ENCODE results near the gene RAB29. TPM values are rescaled to one million over a fixed set of nuclear protein-coding genes. Genes with fewer than 3 reads are reported as not detected.

RAB29 gene
- total RNA-seq, 2 experiments from 2014 or later = 11.7 to 11.8 TPM

DNA sequence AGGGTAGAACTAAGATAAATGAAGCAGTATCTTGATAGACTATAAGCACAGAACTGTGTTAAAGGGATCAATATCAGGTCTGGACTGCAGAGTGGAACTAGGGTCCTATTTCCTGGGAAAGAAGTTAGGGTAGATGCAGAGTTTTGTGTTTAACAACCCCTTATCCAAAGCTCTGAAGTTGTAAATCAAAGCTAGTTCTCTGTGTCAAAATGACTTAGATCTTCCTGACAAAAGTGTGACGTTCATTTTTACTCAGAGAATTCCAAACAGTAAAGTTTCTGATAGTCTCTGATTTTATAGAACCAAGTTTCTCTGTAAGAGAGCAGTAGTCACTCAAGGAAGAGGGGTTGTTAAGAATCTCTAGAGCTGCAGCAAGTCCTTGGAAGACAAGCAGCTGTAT lies 33.6 kb downstream of the RAB29 start:
- no peaks in the 10 kb centered on the region for H3K27me3 Mint-ChIP-seq
- Histone ChIP-seq H3K4me1 (ENCODE audit: insufficient read depth, low read length) (no peaks in the 10 kb centered on the region), H3K27me3 (ENCODE audit: control insufficient read depth in 1 of 2, insufficient read depth in 2 of 2, low read length in 2 of 2) (no peaks in the 10 kb centered on the region), H3K36me3 (ENCODE audit: insufficient read depth, low read length) (peaks cover 11% of the 10 kb centered on the region), H3K27ac (ENCODE audit: low read depth in 1 of 2, low read length in 2 of 2) (no peak overlapping the region), H3K4me3 (ENCODE audit: low read length) (no peak overlapping the region), H3K9me3 (ENCODE audit: control insufficient read depth in 1 of 2, insufficient read depth in 1 of 2, low read length in 2 of 2) (no peaks in the 10 kb centered on the region)
- TF ChIP-seq, protein P1, sequence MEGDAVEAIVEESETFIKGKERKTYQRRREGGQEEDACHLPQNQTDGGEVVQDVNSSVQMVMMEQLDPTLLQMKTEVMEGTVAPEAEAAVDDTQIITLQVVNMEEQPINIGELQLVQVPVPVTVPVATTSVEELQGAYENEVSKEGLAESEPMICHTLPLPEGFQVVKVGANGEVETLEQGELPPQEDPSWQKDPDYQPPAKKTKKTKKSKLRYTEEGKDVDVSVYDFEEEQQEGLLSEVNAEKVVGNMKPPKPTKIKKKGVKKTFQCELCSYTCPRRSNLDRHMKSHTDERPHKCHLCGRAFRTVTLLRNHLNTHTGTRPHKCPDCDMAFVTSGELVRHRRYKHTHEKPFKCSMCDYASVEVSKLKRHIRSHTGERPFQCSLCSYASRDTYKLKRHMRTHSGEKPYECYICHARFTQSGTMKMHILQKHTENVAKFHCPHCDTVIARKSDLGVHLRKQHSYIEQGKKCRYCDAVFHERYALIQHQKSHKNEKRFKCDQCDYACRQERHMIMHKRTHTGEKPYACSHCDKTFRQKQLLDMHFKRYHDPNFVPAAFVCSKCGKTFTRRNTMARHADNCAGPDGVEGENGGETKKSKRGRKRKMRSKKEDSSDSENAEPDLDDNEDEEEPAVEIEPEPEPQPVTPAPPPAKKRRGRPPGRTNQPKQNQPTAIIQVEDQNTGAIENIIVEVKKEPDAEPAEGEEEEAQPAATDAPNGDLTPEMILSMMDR (IDR thresholded peaks at IDR 0.05) = no peak
- ChIA-PET CTCF (interaction anchor here (1.0 kb wide), 1 partner anchor 150 kb away, joined by 3 read pairs; no protein-coding TSS in a partner anchor), POLR2A (interaction anchor here (0.8 to 1.7 kb wide), 4 partner anchors 18 to 110 kb away, joined by 3 to 5 read pairs (median 3); partner anchors contain the start of gene ELK4)
- H3K36me3 Mint-ChIP-seq (ENCODE audit: low read depth) = peaks cover 28% of the 10 kb centered on the region
- peaks cover 66% of the 10 kb centered on the region for H3K4me1 Mint-ChIP-seq (ENCODE audit: low read depth)
- H3K4me3 Mint-ChIP-seq = no peak overlapping the region
- DNase-seq = no peak
- H3K27ac Mint-ChIP-seq = peak overlapping the region; percentile 47
- no peak for ATAC-seq (ENCODE audit: poor library complexity)
- intact Hi-C loops (cut with DNase I, micrococcal nuclease) = no loop called here
- H3K9me3 Mint-ChIP-seq = no peaks in the 10 kb centered on the region

DNA sequence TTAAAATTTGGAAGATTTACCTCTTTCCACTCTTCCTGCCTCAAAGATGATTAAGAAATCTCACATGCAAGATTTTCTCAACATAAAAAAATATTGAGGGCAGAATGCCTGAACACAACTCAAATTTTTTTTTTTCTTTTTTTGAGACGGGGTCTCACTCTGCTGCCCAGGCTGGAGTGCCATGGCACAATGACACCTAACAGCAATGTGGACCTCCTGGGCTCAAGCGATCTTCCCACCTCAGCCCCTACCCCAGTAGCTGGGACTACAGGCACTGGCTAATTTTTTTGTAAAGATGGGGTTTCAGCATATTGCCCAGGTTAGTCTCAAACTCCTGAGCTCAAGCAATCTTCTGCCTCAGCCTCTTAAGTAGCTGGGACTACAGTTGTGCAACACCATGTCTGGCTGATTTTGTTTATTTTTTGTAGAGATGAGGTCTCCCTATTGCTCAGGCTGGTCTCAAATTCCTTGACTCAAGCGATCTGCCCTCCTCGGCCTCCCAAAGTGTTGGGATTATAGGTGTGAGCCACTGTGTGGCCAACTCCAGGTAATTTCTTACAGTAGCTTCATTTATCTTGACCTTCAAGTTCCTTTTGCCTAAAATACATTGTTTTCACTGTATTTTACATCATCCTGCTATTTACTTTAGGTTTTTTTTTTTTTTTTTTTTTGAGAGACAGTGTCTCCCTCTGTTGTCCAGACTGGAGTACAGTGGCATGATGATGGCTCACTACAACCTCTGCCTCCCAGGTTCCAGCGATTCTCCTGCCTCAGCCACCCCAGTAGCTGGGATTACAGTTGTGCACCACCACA lies 35.7 kb downstream of the RAB29 start:
- Mint-ChIP-seq H3K4me1 (ENCODE audit: low read depth) (peaks cover 56% of the 10 kb centered on the region), H3K9me3 (no peaks in the 10 kb centered on the region), H3K36me3 (ENCODE audit: low read depth) (peaks cover 42% of the 10 kb centered on the region), H3K27ac (no peak overlapping the region), H3K27me3 (no peaks in the 10 kb centered on the region), H3K4me3 (no peak overlapping the region)
- TF ChIP-seq, protein P1 (IDR thresholded peaks at IDR 0.05) = no peak
- ChIA-PET POLR2A (interaction anchor here (1.1 to 2.0 kb wide), 3 partner anchors 9 to 36 kb away, joined by 4 to 7 read pairs (median 5); partner anchors contain the start of genes NUCKS1 and RAB29), CTCF (interaction anchor here (0.6 to 1.1 kb wide), 5 partner anchors 13 to 1296 kb away, joined by 3 to 6 read pairs (median 3); no protein-coding TSS in a partner anchor)
- DNase-seq (no peak), ATAC-seq (ENCODE audit: poor library complexity) (no peak)
- H3K27me3 ChIP-seq (ENCODE audit: control insufficient read depth in 1 of 2, insufficient read depth in 2 of 2, low read length in 2 of 2) = no peaks in the 10 kb centered on the region
- no peaks in the 10 kb centered on the region for H3K4me1 ChIP-seq (ENCODE audit: insufficient read depth, low read length)
- H3K36me3 ChIP-seq (ENCODE audit: insufficient read depth, low read length) = peaks cover 12% of the 10 kb centered on the region
- H3K27ac ChIP-seq (ENCODE audit: low read depth in 1 of 2, low read length in 2 of 2) = no peak overlapping the region
- intact Hi-C loops (cut with DNase I, micrococcal nuclease) = loop anchor here in 1 of 2 experiments (5.0 kb wide), 1 partner anchor 33 kb away; no protein-coding TSS in a partner anchor
- no peaks in the 10 kb centered on the region for H3K9me3 ChIP-seq (ENCODE audit: control insufficient read depth in 1 of 2, insufficient read depth in 1 of 2, low read length in 2 of 2)
- H3K4me3 ChIP-seq (ENCODE audit: low read length) = no peak overlapping the region

DNA sequence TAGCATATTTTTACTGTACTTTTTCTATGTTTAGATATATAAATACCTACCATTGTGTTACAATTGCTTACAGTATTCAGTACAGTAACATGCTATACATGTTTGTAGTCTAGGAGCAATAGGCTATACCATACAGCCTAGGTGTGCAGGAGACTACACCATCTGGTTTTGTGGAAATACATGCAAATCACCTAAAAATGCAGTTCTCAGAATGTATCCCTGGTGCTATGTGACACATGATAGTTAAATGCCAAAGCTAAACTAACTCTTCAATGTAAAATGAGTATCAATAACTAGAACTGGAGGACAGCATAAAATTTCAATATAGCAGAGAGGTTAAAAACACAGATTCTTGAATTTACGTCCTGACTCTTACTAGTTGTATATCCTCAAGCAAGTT lies 40.1 kb downstream of the RAB29 start:
- ChIA-PET POLR2A (no interaction called here), CTCF (interaction anchor here (1.4 kb wide), 1 partner anchor 143 kb away, joined by 3 read pairs; no protein-coding TSS in a partner anchor)
- TF ChIP-seq, protein P1 (IDR thresholded peaks at IDR 0.05) = no peak
- Mint-ChIP-seq H3K4me3 (no peak overlapping the region), H3K27me3 (no peaks in the 10 kb centered on the region), H3K36me3 (ENCODE audit: low read depth) (peaks cover 54% of the 10 kb centered on the region), H3K27ac (peak overlapping the region; percentile 16), H3K9me3 (no peaks in the 10 kb centered on the region), H3K4me1 (ENCODE audit: low read depth) (peaks cover 58% of the 10 kb centered on the region)
- intact Hi-C loops (cut with DNase I, micrococcal nuclease) = loop anchor here in 1 of 2 experiments (5.0 kb wide), 1 partner anchor 37 kb away; no protein-coding TSS in a partner anchor
- H3K27ac ChIP-seq (ENCODE audit: low read depth in 1 of 2, low read length in 2 of 2) = no peak overlapping the region
- H3K27me3 ChIP-seq (ENCODE audit: control insufficient read depth in 1 of 2, insufficient read depth in 2 of 2, low read length in 2 of 2) = no peaks in the 10 kb centered on the region
- H3K4me1 ChIP-seq (ENCODE audit: insufficient read depth, low read length) = peaks cover 4% of the 10 kb centered on the region
- H3K36me3 ChIP-seq (ENCODE audit: insufficient read depth, low read length) = peaks cover 9% of the 10 kb centered on the region
- no peaks in the 10 kb centered on the region for H3K9me3 ChIP-seq (ENCODE audit: control insufficient read depth in 1 of 2, insufficient read depth in 1 of 2, low read length in 2 of 2)
- ATAC-seq (ENCODE audit: poor library complexity) = no peak
- H3K4me3 ChIP-seq (ENCODE audit: low read length) = no peak overlapping the region
- no peak for DNase-seq

All from CD4-positive, alpha-beta T cell (primary cell).